K562 (cell line): Measurements from ENCODE around the gene CALML6.
A peak's percentile ranks its signal among the peaks of the same experiment; 100 is the strongest.

Experiments
- HNRNPLL ChIP-seq: fragments of 200-400 bp; formaldehyde crosslinking; IDR thresholded peaks from 2 replicates; pipeline ENCODE4 v1.6.1; 2017; ENCODE audit warnings: low read length, low read depth, mild to moderate bottlenecking; ENCODE audit not compliant: poor library complexity, severe bottlenecking
- POLR2A ChIP-seq: fragments of 450-650 bp; conservative IDR thresholded peaks from 2 replicates; pipeline ENCODE4 v1.6.1; 2016
- PPARD ChIP-seq: fragments of 250-450 bp; sonication (Bioruptor Pico); IDR thresholded peaks from 2 replicates; pipeline ENCODE4 v1.8.0; 2022; ENCODE audit warnings: inconsistent platforms, mild to moderate bottlenecking, moderate library complexity
- RCOR1 ChIP-seq, 2 experiments: IDR thresholded peaks; 2 replicates each; pipeline ENCODE4 v1.6.1; 2012; ENCODE audit warnings: low read depth in 2 of 2, low read length in 2 of 2, borderline replicate concordance in 1 of 2, improper control_type of control experiment in 1 of 2
- TCF7L2 ChIP-seq: fragments of 150-350 bp; IDR thresholded peaks from 2 replicates; pipeline ENCODE4 v1.6.1; 2016; ENCODE audit warnings: low read depth, mild to moderate bottlenecking, low read length, moderate library complexity
- ZNF212 ChIP-seq: fragments of 450-650 bp; formaldehyde crosslinking; IDR thresholded peaks from 2 replicates; pipeline ENCODE4 v1.4.0; 2020; ENCODE audit warnings: mild to moderate bottlenecking
- ZNF224 ChIP-seq: sonication (generic); formaldehyde crosslinking; IDR thresholded peaks from 2 replicates; pipeline ENCODE4 v1.8.0; 2022; ENCODE audit warnings: mild to moderate bottlenecking, missing genetic modification reagents
- ZNF764 ChIP-seq: fragments of 250-450 bp; sonication (Bioruptor Pico); IDR thresholded peaks from 2 replicates; pipeline ENCODE4 v1.4.0; 2020; ENCODE audit warnings: low read depth, mild to moderate bottlenecking, moderate library complexity
- TF ChIP-seq, protein P1 (sequence below), 3 experiments: IDR thresholded peaks in 2 of 3; conservative IDR thresholded peaks in 1 of 3; 2 replicates each; pipeline ENCODE4 v1.5.1; 2011 to 2012; ENCODE audit warnings: low read length in 3 of 3, mild to moderate bottlenecking in 3 of 3, control low read depth in 2 of 3, improper control_type of control experiment in 1 of 3, inconsistent platforms in 1 of 3, low read depth in 1 of 3, mixed read lengths in 1 of 3, moderate library complexity in 1 of 3; ENCODE audit not compliant: insufficient read depth in 2 of 3
- TF ChIP-seq, protein P2 (sequence below): fragments of 450-650 bp; IDR thresholded peaks from 2 replicates; pipeline ENCODE4 v1.6.1; 2017; ENCODE audit warnings: antibody characterized with exemption
- TF ChIP-seq, protein P3 (sequence below): sonication (generic); formaldehyde crosslinking; IDR thresholded peaks from 2 replicates; pipeline ENCODE4 v1.8.1; 2022; ENCODE audit warnings: missing genetic modification reagents

DNA sequence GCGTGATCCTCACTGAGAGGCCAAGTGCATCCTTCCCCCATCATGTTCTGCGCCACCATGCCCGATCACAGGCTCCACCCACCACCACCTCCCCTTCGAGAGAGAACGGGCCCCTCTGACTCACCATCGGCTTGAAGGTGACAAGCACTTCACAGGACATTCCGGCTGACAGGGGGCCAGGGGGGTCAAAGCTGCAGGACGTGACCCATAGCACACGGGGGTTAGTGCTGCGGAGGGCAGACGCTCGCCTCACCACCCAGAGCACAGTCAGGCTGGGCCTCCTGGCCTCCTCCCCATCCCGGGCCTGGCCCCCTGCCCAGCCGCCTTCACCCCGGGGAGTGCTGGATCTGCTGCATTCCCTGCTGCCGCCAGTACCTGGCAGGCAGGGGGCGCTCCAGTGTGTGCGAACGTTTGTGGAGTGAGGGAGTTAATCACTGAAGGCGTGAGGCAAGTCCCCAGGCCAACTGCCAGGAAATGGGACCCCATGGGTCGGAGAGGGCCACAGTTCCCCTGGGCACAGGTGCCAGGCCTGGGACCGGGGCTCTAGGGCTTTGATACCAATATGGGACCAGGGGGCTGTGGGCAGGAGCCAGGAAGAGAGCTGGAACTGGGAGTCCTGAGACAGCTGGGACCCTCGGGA, 44.9 kb downstream of the CALML6 start:
- TF ChIP-seq RCOR1 (IDR thresholded peaks at IDR 0.05; ENCODE audit: borderline replicate concordance in 1 of 2, low read depth in 2 of 2, low read length in 2 of 2), result peak in 1 of 2 experiments; percentile 52; a peak in 1 of 4 replicates
- TF ChIP-seq, protein P1, sequence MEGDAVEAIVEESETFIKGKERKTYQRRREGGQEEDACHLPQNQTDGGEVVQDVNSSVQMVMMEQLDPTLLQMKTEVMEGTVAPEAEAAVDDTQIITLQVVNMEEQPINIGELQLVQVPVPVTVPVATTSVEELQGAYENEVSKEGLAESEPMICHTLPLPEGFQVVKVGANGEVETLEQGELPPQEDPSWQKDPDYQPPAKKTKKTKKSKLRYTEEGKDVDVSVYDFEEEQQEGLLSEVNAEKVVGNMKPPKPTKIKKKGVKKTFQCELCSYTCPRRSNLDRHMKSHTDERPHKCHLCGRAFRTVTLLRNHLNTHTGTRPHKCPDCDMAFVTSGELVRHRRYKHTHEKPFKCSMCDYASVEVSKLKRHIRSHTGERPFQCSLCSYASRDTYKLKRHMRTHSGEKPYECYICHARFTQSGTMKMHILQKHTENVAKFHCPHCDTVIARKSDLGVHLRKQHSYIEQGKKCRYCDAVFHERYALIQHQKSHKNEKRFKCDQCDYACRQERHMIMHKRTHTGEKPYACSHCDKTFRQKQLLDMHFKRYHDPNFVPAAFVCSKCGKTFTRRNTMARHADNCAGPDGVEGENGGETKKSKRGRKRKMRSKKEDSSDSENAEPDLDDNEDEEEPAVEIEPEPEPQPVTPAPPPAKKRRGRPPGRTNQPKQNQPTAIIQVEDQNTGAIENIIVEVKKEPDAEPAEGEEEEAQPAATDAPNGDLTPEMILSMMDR (IDR thresholded peaks at IDR 0.05 in 2 of 3, conservative IDR thresholded peaks at IDR 0.05 in 1 of 3; ENCODE audit: insufficient read depth in 2 of 3, low read depth in 1 of 3, low read length in 3 of 3), result peak; percentile 93 to 96 (median 95)
- TF ChIP-seq ZNF764 (CRISPR knock-in tag), result no peak
- TF ChIP-seq, protein P2, sequence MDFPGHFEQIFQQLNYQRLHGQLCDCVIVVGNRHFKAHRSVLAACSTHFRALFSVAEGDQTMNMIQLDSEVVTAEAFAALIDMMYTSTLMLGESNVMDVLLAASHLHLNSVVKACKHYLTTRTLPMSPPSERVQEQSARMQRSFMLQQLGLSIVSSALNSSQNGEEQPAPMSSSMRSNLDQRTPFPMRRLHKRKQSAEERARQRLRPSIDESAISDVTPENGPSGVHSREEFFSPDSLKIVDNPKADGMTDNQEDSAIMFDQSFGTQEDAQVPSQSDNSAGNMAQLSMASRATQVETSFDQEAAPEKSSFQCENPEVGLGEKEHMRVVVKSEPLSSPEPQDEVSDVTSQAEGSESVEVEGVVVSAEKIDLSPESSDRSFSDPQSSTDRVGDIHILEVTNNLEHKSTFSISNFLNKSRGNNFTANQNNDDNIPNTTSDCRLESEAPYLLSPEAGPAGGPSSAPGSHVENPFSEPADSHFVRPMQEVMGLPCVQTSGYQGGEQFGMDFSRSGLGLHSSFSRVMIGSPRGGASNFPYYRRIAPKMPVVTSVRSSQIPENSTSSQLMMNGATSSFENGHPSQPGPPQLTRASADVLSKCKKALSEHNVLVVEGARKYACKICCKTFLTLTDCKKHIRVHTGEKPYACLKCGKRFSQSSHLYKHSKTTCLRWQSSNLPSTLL, result no peak
- TF ChIP-seq POLR2A, result no peak
- no peak for TF ChIP-seq PPARD (CRISPR knock-in tag)
- no peak for TF ChIP-seq ZNF224
- TF ChIP-seq HNRNPLL, result no peak
- TF ChIP-seq TCF7L2, result no peak
- TF ChIP-seq, protein P3, sequence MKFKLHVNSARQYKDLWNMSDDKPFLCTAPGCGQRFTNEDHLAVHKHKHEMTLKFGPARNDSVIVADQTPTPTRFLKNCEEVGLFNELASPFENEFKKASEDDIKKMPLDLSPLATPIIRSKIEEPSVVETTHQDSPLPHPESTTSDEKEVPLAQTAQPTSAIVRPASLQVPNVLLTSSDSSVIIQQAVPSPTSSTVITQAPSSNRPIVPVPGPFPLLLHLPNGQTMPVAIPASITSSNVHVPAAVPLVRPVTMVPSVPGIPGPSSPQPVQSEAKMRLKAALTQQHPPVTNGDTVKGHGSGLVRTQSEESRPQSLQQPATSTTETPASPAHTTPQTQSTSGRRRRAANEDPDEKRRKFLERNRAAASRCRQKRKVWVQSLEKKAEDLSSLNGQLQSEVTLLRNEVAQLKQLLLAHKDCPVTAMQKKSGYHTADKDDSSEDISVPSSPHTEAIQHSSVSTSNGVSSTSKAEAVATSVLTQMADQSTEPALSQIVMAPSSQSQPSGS (CRISPR knock-in tag), result no peak
- TF ChIP-seq ZNF212 (CRISPR knock-in tag), result no peak
